Measurements from ENCODE around the gene CCDC126. TPM values are rescaled to one million over a fixed set of nuclear protein-coding genes. Genes with fewer than 3 reads are reported as not detected.

The CCDC126 gene
- total and polyA plus RNA-seq, 2 of the 4 experiments (the other 2 are of a cell fraction), result 4.1 to 5.6 TPM

DNA sequence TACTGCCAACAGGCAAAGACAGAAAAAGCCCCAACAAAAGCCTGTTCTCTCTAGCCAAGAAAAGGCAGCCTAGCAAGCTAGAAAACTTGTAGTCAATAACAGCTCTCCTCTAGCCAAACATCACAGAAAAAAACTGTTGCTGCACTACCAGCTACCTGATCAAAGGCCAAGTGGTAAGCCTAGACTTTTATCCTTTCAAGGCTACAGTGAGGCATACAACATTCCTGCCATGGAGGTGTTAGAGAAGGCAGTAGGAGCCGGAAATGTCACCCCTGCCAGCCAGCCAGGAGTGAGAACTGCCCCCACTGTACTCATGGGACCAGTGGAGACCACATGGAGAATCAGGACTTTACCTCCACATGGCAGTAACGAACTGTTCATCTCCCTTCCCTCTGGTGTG lies 31.2 kb downstream of the CCDC126 start:
- WGBS, 2 experiments (ENCODE audit: extremely low coverage in 2 of 2, insufficient read length in 1 of 2), result no CpG with 5 or more reads among the region's 2 CpGs
- H4K5ac ChIP-seq (ENCODE audit: low read depth, low read length), result no peak overlapping the region
- no peaks in the 10 kb centered on the region for H3K9me3 ChIP-seq (ENCODE audit: control insufficient read depth, insufficient read depth, low read length)
- BruUV-seq (replicated peaks), result no TSS peak
- in situ Hi-C loops (cut with MboI; ENCODE audit: low sequenced_read_pairs), result no loop called here
- no peak overlapping the region for H3K4me2 ChIP-seq (ENCODE audit: low read depth, low read length)
- DNase-seq, result no peak
- no peak overlapping the region for H3K23ac ChIP-seq (ENCODE audit: low read depth, low read length)
- H3K27ac ChIP-seq (ENCODE audit: insufficient read depth, low read length), result no peak overlapping the region
- no peak for ATAC-seq (ENCODE audit: low read depth)
- H3K9me1 ChIP-seq (ENCODE audit: insufficient read depth, low read length), result peaks cover 5% of the 10 kb centered on the region; the same call in 1 of the 2 replicates
- H3K27me3 ChIP-seq (ENCODE audit: control insufficient read depth, insufficient read depth, low read length), result no peaks in the 10 kb centered on the region
- H3K4me1 ChIP-seq (ENCODE audit: control insufficient read depth, insufficient read depth, low read length), result no peaks in the 10 kb centered on the region
- dilution Hi-C loops (cut with HindIII; ENCODE audit: low sequenced_read_pairs, unreplicated experiment), result no loop called here
- ChIA-PET POLR2A (ENCODE audit: unreplicated experiment) (no interaction called here), CTCF (no interaction called here)
- no peak overlapping the region for H3K9ac ChIP-seq (ENCODE audit: low read depth, low read length)
- no peak overlapping the region for H4K8ac ChIP-seq (ENCODE audit: low read depth in 2 of 2, low read length in 2 of 2)
- no peak overlapping the region for H3K4me3 ChIP-seq (ENCODE audit: insufficient read depth, low read depth, low read length)
- H3K79me1 ChIP-seq (ENCODE audit: low read depth in 1 of 2, low read length in 2 of 2), result peaks cover 0 to under 1% of the 10 kb centered on the region in 2 experiments; a peak in 1 of 4 replicates
- H3K4ac ChIP-seq (ENCODE audit: low read depth, low read length), result no peak overlapping the region
- H2BK15ac ChIP-seq (ENCODE audit: low read depth, low read length), result no peak overlapping the region
- H2BK20ac ChIP-seq (ENCODE audit: low read depth, low read length), result no peak overlapping the region
- H2BK120ac ChIP-seq (ENCODE audit: low read depth, low read length), result no peak overlapping the region
- no peak overlapping the region for H4K91ac ChIP-seq (ENCODE audit: insufficient read depth, low read depth, low read length)
- H3K36me3 ChIP-seq (ENCODE audit: control insufficient read depth, insufficient read depth, low read length), result 0 out of 2 replicates have a peak, but pooled peaks cover 2% of the 10 kb centered on the region
- intact Hi-C loops (cut with micrococcal nuclease), result no loop called here
- no peak overlapping the region for H2AFZ ChIP-seq (replicated peaks; ENCODE audit: low read length, poor library complexity)
- H3K14ac ChIP-seq (replicated peaks; ENCODE audit: low read depth, low read length), result no peak overlapping the region
- no peak overlapping the region for H3K18ac ChIP-seq (ENCODE audit: low read depth, low read length)
- no peaks in the 10 kb centered on the region for H4K20me1 ChIP-seq (ENCODE audit: insufficient read depth, low read length)
- H2AK5ac ChIP-seq (ENCODE audit: low read depth, low read length), result no peak overlapping the region
- H2AK9ac ChIP-seq (replicated peaks; ENCODE audit: low read depth, low read length, poor library complexity), result no peak overlapping the region
- no peak overlapping the region for H2BK5ac ChIP-seq (ENCODE audit: low read depth, low read length, poor library complexity, severe bottlenecking)
- TF ChIP-seq BHLHE40 (IDR thresholded peaks at IDR 0.05; ENCODE audit: low read depth, low read length), result no peak
- TF ChIP-seq MAZ (IDR thresholded peaks at IDR 0.05; ENCODE audit: borderline replicate concordance, low read depth, low read length), result no peak
- no peak for TF ChIP-seq CHD1 (IDR thresholded peaks at IDR 0.05; ENCODE audit: low read depth, low read length)
- no peak for TF ChIP-seq RCOR1 (IDR thresholded peaks at IDR 0.05; ENCODE audit: insufficient replicate concordance, low read length)
- TF ChIP-seq, protein P1, sequence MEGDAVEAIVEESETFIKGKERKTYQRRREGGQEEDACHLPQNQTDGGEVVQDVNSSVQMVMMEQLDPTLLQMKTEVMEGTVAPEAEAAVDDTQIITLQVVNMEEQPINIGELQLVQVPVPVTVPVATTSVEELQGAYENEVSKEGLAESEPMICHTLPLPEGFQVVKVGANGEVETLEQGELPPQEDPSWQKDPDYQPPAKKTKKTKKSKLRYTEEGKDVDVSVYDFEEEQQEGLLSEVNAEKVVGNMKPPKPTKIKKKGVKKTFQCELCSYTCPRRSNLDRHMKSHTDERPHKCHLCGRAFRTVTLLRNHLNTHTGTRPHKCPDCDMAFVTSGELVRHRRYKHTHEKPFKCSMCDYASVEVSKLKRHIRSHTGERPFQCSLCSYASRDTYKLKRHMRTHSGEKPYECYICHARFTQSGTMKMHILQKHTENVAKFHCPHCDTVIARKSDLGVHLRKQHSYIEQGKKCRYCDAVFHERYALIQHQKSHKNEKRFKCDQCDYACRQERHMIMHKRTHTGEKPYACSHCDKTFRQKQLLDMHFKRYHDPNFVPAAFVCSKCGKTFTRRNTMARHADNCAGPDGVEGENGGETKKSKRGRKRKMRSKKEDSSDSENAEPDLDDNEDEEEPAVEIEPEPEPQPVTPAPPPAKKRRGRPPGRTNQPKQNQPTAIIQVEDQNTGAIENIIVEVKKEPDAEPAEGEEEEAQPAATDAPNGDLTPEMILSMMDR (conservative IDR thresholded peaks at IDR 0.05; ENCODE audit: low read depth, low read length), result no peak
- TF ChIP-seq, protein P2, sequence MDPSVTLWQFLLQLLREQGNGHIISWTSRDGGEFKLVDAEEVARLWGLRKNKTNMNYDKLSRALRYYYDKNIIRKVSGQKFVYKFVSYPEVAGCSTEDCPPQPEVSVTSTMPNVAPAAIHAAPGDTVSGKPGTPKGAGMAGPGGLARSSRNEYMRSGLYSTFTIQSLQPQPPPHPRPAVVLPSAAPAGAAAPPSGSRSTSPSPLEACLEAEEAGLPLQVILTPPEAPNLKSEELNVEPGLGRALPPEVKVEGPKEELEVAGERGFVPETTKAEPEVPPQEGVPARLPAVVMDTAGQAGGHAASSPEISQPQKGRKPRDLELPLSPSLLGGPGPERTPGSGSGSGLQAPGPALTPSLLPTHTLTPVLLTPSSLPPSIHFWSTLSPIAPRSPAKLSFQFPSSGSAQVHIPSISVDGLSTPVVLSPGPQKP (IDR thresholded peaks at IDR 0.05; ENCODE audit: borderline replicate concordance, low read depth, low read length), result no peak
- no peak for TF ChIP-seq MAFK (IDR thresholded peaks at IDR 0.05; ENCODE audit: low read depth, low read length)
- no peak for TF ChIP-seq SMC3 (IDR thresholded peaks at IDR 0.05; ENCODE audit: low read depth, low read length)
- no peak for TF ChIP-seq CEBPB (IDR thresholded peaks at IDR 0.05; ENCODE audit: low read depth, low read length)
- TF ChIP-seq RAD21 (IDR thresholded peaks at IDR 0.05; ENCODE audit: low read length), result no peak
- no peak for TF ChIP-seq MXI1 (IDR thresholded peaks at IDR 0.05; ENCODE audit: borderline replicate concordance, low read depth, low read length)
- TF ChIP-seq, protein P3, sequence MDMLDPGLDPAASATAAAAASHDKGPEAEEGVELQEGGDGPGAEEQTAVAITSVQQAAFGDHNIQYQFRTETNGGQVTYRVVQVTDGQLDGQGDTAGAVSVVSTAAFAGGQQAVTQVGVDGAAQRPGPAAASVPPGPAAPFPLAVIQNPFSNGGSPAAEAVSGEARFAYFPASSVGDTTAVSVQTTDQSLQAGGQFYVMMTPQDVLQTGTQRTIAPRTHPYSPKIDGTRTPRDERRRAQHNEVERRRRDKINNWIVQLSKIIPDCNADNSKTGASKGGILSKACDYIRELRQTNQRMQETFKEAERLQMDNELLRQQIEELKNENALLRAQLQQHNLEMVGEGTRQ (IDR thresholded peaks at IDR 0.05; ENCODE audit: low read depth, low read length), result no peak
- no peak for TF ChIP-seq RFX5 (IDR thresholded peaks at IDR 0.05; ENCODE audit: low read depth, low read length)
- no peak for TF ChIP-seq POLR2A (IDR thresholded peaks at IDR 0.05; ENCODE audit: low read depth, low read length)
- TF ChIP-seq FOS (IDR thresholded peaks at IDR 0.05; ENCODE audit: low read depth, low read length), result no peak
- TF ChIP-seq NFE2L2 (IDR thresholded peaks at IDR 0.05; ENCODE audit: low read depth, low read length), result no peak
- H3K56ac ChIP-seq (ENCODE audit: extremely low read depth, insufficient read depth, low read length), result no peak overlapping the region

All from IMR-90 (cell line).